WTC11 (cell line): ENCODE results near the gene SLC9A7. TPM values are rescaled to one million over a fixed set of nuclear protein-coding genes. Genes with fewer than 3 reads are reported as not detected.

ENCODE experiments used
- ATAC-seq: fragments of 200-7000 bp; cut with Tn5 transposase; 2 replicates; pipeline ENCODE4 v1.10.0; 2021; ENCODE audit warnings: mild to moderate bottlenecking, moderate library complexity
- CTCF ChIA-PET: fragments of 300-600 bp; sonication (Branson Sonifier 250); formaldehyde crosslinking; loops from one replicate; lab custom pipeline; 2021; ENCODE audit warnings: antibody characterized with exemption; lab: Charles Lee
- POLR2A ChIA-PET: fragments of 350-600 bp; sonication (Branson Sonifier 250); formaldehyde crosslinking; loops from one replicate; lab custom pipeline; 2021; ENCODE audit warnings: antibody characterized with exemption; lab: Charles Lee
- DNase-seq: peaks from one replicate; pipeline ENCODE4 v3.0.0; 2021; ENCODE audit warnings: low spot score
- H3K27ac Mint-ChIP-seq: 2 replicates; pipeline ENCODE4 v1.8.0; 2021; ENCODE audit warnings: mixed read lengths
- H3K27me3 Mint-ChIP-seq: 2 replicates; pipeline ENCODE4 v1.8.0; 2021; ENCODE audit warnings: low read depth, mild to moderate bottlenecking, moderate library complexity, mixed read lengths
- H3K36me3 Mint-ChIP-seq: 2 replicates; pipeline ENCODE4 v1.8.0; 2021; ENCODE audit warnings: mixed read lengths
- H3K4me1 Mint-ChIP-seq: 2 replicates; pipeline ENCODE4 v1.8.0; 2022; ENCODE audit warnings: mixed read lengths
- H3K4me3 Mint-ChIP-seq: 2 replicates; pipeline ENCODE4 v1.8.0; 2021; ENCODE audit warnings: mild to moderate bottlenecking, moderate library complexity, mixed read lengths
- H3K9me3 Mint-ChIP-seq: 2 replicates; pipeline ENCODE4 v1.8.0; 2021; ENCODE audit warnings: mixed read lengths
- ATF6 ChIP-seq: sonication (generic); formaldehyde crosslinking; IDR thresholded peaks from 2 replicates; pipeline ENCODE4 v1.8.1; 2023; ENCODE audit warnings: mild to moderate bottlenecking, missing genetic modification reagents
- CREM ChIP-seq: sonication (generic); formaldehyde crosslinking; IDR thresholded peaks from 2 replicates; pipeline ENCODE4 v1.8.1; 2022; ENCODE audit warnings: mild to moderate bottlenecking, missing genetic modification reagents, moderate library complexity
- E2F1 ChIP-seq: sonication (generic); formaldehyde crosslinking; IDR thresholded peaks from 2 replicates; pipeline ENCODE4 v1.8.0; 2022; ENCODE audit warnings: mild to moderate bottlenecking, missing genetic modification reagents
- FOXJ3 ChIP-seq: sonication (generic); formaldehyde crosslinking; IDR thresholded peaks from 2 replicates; pipeline ENCODE4 v1.9.0; 2021; ENCODE audit warnings: missing genetic modification reagents, mild to moderate bottlenecking, borderline replicate concordance
- GTF2I ChIP-seq: fragments of 250-450 bp; sonication (Bioruptor Pico); conservative IDR thresholded peaks from 2 replicates; pipeline ENCODE4 v1.4.0; 2021; ENCODE audit warnings: mild to moderate bottlenecking
- KAT7 ChIP-seq: sonication (generic); formaldehyde crosslinking; IDR thresholded peaks from 2 replicates; pipeline ENCODE4 v1.8.1; 2023; ENCODE audit warnings: missing genetic modification reagents, mild to moderate bottlenecking, borderline replicate concordance
- MYBL2 ChIP-seq: sonication (generic); formaldehyde crosslinking; IDR thresholded peaks from 2 replicates; pipeline ENCODE4 v1.8.1; 2023; ENCODE audit warnings: mild to moderate bottlenecking, moderate library complexity, missing genetic modification reagents
- STAT6 ChIP-seq: sonication (generic); formaldehyde crosslinking; conservative IDR thresholded peaks from 2 replicates; pipeline ENCODE4 v1.8.1; 2023; ENCODE audit warnings: mild to moderate bottlenecking, low read depth, missing genetic modification reagents, moderate library complexity
- TEAD1 ChIP-seq: sonication (generic); formaldehyde crosslinking; IDR thresholded peaks from 2 replicates; pipeline ENCODE4 v1.8.0; 2022; ENCODE audit warnings: mild to moderate bottlenecking, missing genetic modification reagents
- TEAD4 ChIP-seq: sonication (generic); formaldehyde crosslinking; IDR thresholded peaks from 2 replicates; pipeline ENCODE4 v1.8.0; 2022; ENCODE audit warnings: mild to moderate bottlenecking, missing genetic modification reagents
- USF1 ChIP-seq: sonication (generic); formaldehyde crosslinking; IDR thresholded peaks from 2 replicates; pipeline ENCODE4 v1.8.0; 2022; ENCODE audit warnings: mild to moderate bottlenecking, missing genetic modification reagents
- ZBTB43 ChIP-seq: sonication (generic); formaldehyde crosslinking; IDR thresholded peaks from 2 replicates; pipeline ENCODE4 v1.8.1; 2023; ENCODE audit warnings: mild to moderate bottlenecking, missing genetic modification reagents
- ZNF138 ChIP-seq: sonication (generic); formaldehyde crosslinking; conservative IDR thresholded peaks from 2 replicates; pipeline ENCODE4 v1.8.1; 2022; ENCODE audit warnings: mild to moderate bottlenecking, moderate library complexity, missing genetic modification reagents
- ZNF263 ChIP-seq: sonication (generic); formaldehyde crosslinking; IDR thresholded peaks from 2 replicates; pipeline ENCODE4 v1.8.1; 2022; ENCODE audit warnings: low read depth, mild to moderate bottlenecking, moderate library complexity, missing genetic modification reagents
- ZNF512 ChIP-seq: sonication (generic); formaldehyde crosslinking; IDR thresholded peaks from 2 replicates; pipeline ENCODE4 v1.8.1; 2022; ENCODE audit warnings: missing genetic modification reagents, borderline replicate concordance
- ZNF671 ChIP-seq: fragments of 250-450 bp; sonication (Bioruptor Pico); IDR thresholded peaks from 2 replicates; pipeline ENCODE4 v1.8.0; 2021; ENCODE audit warnings: mild to moderate bottlenecking
- total RNA-seq: library from RNA; stranded (reverse); gene quantifications from 3 replicates; pipeline ENCODE4 v1.2.3, GENCODE V29; 2021
- TF ChIP-seq, protein P1 (sequence below): sonication (generic); formaldehyde crosslinking; IDR thresholded peaks from 2 replicates; pipeline ENCODE4 v1.8.0; 2023; ENCODE audit warnings: missing genetic modification reagents, mild to moderate bottlenecking, borderline replicate concordance
- TF ChIP-seq, protein P2 (sequence below): fragments of 250-450 bp; sonication (Bioruptor Pico); IDR thresholded peaks from 2 replicates; pipeline ENCODE4 v1.8.0; 2021; ENCODE audit warnings: mild to moderate bottlenecking
- TF ChIP-seq, protein P3 (sequence below): sonication (generic); formaldehyde crosslinking; conservative IDR thresholded peaks from 2 replicates; pipeline ENCODE4 v1.8.1; 2022; ENCODE audit warnings: mild to moderate bottlenecking, missing genetic modification reagents

SLC9A7 gene
- total RNA-seq, 1 experiment from 2014 or later, result 18.0 TPM

- Mint-ChIP-seq H3K27ac (no peak overlapping the region), H3K9me3 (no peaks in the 10 kb centered on the region), H3K36me3 (0 out of 2 replicates have a peak, but pooled peaks cover 3% of the 10 kb centered on the region), H3K4me3 (peak overlapping the region; percentile 70), H3K4me1 (peaks cover 34% of the 10 kb centered on the region), H3K27me3 (peaks cover 3% of the 10 kb centered on the region)
- DNase-seq, result peak; percentile 62
- ChIA-PET CTCF (no interaction called here), POLR2A (no interaction called here)
- ATAC-seq, result peak; percentile 49
- TF ChIP-seq USF1 (CRISPR knock-in tag), result 0 out of 2 replicates have a peak, but pooled peaks have one; percentile 6
- no peak for TF ChIP-seq TEAD4 (CRISPR knock-in tag)
- peak; percentile 56; the same call in 1 of the 2 replicates for TF ChIP-seq KAT7 (CRISPR knock-in tag)
- TF ChIP-seq ZNF263, result no peak
- TF ChIP-seq GTF2I, result no peak
- TF ChIP-seq FOXJ3, result no peak
- no peak for TF ChIP-seq STAT6 (CRISPR knock-in tag)
- no peak for TF ChIP-seq ZNF512 (CRISPR knock-in tag)
- TF ChIP-seq ZNF138 (CRISPR knock-in tag), result no peak
- TF ChIP-seq, protein P1, sequence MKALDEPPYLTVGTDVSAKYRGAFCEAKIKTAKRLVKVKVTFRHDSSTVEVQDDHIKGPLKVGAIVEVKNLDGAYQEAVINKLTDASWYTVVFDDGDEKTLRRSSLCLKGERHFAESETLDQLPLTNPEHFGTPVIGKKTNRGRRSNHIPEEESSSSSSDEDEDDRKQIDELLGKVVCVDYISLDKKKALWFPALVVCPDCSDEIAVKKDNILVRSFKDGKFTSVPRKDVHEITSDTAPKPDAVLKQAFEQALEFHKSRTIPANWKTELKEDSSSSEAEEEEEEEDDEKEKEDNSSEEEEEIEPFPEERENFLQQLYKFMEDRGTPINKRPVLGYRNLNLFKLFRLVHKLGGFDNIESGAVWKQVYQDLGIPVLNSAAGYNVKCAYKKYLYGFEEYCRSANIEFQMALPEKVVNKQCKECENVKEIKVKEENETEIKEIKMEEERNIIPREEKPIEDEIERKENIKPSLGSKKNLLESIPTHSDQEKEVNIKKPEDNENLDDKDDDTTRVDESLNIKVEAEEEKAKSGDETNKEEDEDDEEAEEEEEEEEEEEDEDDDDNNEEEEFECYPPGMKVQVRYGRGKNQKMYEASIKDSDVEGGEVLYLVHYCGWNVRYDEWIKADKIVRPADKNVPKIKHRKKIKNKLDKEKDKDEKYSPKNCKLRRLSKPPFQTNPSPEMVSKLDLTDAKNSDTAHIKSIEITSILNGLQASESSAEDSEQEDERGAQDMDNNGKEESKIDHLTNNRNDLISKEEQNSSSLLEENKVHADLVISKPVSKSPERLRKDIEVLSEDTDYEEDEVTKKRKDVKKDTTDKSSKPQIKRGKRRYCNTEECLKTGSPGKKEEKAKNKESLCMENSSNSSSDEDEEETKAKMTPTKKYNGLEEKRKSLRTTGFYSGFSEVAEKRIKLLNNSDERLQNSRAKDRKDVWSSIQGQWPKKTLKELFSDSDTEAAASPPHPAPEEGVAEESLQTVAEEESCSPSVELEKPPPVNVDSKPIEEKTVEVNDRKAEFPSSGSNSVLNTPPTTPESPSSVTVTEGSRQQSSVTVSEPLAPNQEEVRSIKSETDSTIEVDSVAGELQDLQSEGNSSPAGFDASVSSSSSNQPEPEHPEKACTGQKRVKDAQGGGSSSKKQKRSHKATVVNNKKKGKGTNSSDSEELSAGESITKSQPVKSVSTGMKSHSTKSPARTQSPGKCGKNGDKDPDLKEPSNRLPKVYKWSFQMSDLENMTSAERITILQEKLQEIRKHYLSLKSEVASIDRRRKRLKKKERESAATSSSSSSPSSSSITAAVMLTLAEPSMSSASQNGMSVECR, result peak; percentile 51; the same call in 1 of the 2 replicates
- no peak for TF ChIP-seq ATF6 (CRISPR knock-in tag)
- TF ChIP-seq, protein P2, sequence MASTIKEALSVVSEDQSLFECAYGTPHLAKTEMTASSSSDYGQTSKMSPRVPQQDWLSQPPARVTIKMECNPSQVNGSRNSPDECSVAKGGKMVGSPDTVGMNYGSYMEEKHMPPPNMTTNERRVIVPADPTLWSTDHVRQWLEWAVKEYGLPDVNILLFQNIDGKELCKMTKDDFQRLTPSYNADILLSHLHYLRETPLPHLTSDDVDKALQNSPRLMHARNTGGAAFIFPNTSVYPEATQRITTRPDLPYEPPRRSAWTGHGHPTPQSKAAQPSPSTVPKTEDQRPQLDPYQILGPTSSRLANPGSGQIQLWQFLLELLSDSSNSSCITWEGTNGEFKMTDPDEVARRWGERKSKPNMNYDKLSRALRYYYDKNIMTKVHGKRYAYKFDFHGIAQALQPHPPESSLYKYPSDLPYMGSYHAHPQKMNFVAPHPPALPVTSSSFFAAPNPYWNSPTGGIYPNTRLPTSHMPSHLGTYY (CRISPR knock-in tag), result no peak
- TF ChIP-seq ZBTB43, result no peak
- peak; percentile 48; the same call in 1 of the 2 replicates for TF ChIP-seq MYBL2 (CRISPR knock-in tag)
- 0 out of 2 replicates have a peak, but pooled peaks have one; percentile 37 for TF ChIP-seq E2F1 (CRISPR knock-in tag)
- TF ChIP-seq CREM (CRISPR knock-in tag), result no peak
- TF ChIP-seq ZNF671, result no peak
- 0 out of 2 replicates have a peak, but pooled peaks have one; percentile 17 for TF ChIP-seq TEAD1 (CRISPR knock-in tag)
- TF ChIP-seq, protein P3, sequence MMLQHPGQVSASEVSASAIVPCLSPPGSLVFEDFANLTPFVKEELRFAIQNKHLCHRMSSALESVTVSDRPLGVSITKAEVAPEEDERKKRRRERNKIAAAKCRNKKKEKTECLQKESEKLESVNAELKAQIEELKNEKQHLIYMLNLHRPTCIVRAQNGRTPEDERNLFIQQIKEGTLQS (CRISPR knock-in tag), result no peak
These were observed 184.8 kb downstream of the SLC9A7 start for GRCh38 chrX:46573892-46574773.
